Tibial nerve (tissue), 4 donors: ENCODE data around the gene PDE3B. TPM values are rescaled to one million over a fixed set of nuclear protein-coding genes. Genes with fewer than 3 reads are reported as not detected.
"Not testable (repeated sequence)": the region's sequence is repeated elsewhere in the genome, so short reads cannot be mapped to it uniquely, and the experiment has no call there.

Source experiments
- DNase-seq, 2 donors: peaks; one replicate each; pipeline ENCODE4 v3.0.0-alpha.2; 2019; ENCODE audit warnings: low spot score in 2 of 2
- H3K27ac ChIP-seq, 4 donors: fragments of 200-600 bp; sonication (generic) in 3 of 4; one replicate each; pipeline ENCODE4 v1.5.1; 2017 to 2019; ENCODE audit warnings: mild to moderate bottlenecking in 1 of 4
- H3K27me3 ChIP-seq, 2 donors: fragments of 200-600 bp; sonication (generic) in 1 of 2; one replicate each; pipeline versions ENCODE4 v1.5.1 to v1.6.0; 2017 to 2019
- H3K36me3 ChIP-seq, 3 donors: fragments of 200-600 bp; sonication (generic); one replicate each; pipeline ENCODE4 v1.5.1; 2018 to 2019
- H3K4me1 ChIP-seq, 4 donors: fragments of 200-600 bp; sonication (generic) in 3 of 4; one replicate each; pipeline ENCODE4 v1.5.1; 2017 to 2019
- H3K4me3 ChIP-seq, 4 donors: fragments of 200-600 bp; sonication (generic) in 3 of 4; one replicate each; pipeline ENCODE4 v1.5.1; 2017 to 2019; ENCODE audit warnings: mild to moderate bottlenecking in 1 of 4, moderate library complexity in 1 of 4
- H3K9me3 ChIP-seq, 4 donors: fragments of 200-600 bp; sonication (generic) in 3 of 4; one replicate each; pipeline ENCODE4 v1.5.1; 2017 to 2019
- CTCF ChIP-seq, 5 experiments: fragments of 200-600 bp in 3 of 5; fragments of 450-650 bp in 2 of 5; sonication (generic) in 3 of 5; IDR thresholded peaks; one replicate each; pipeline ENCODE4 v1.5.1; 2016 to 2019; ENCODE audit warnings: antibody characterized with exemption in 5 of 5, mild to moderate bottlenecking in 3 of 5, moderate library complexity in 2 of 5
- EP300 ChIP-seq, 2 donors: sonication (generic); formaldehyde crosslinking; IDR thresholded peaks; one replicate each; pipeline ENCODE4 v1.6.1; 2017; ENCODE audit warnings: antibody characterized with exemption in 2 of 2, mild to moderate bottlenecking in 1 of 2
- POLR2A ChIP-seq, 2 donors: fragments of 450-650 bp; IDR thresholded peaks; one replicate each; pipeline ENCODE4 v1.6.1; 2017; ENCODE audit warnings: antibody characterized with exemption in 2 of 2, mild to moderate bottlenecking in 2 of 2, moderate library complexity in 2 of 2
- WGBS, 2 donors: methylation state at CpG; one replicate each; pipeline ENCODE4 v1.1.5; 2018; 5-methylcytosine and 5-hydroxymethylcytosine counted together
- total RNA-seq, 4 donors: library from RNA; depleted of rRNA; stranded (reverse); fragments of >200 nt; gene quantifications; one replicate each; pipeline ENCODE4 v1.1.0, GENCODE V29; 2016

PDE3B gene
- total RNA-seq, 4 donors from 2014 or later = 15.3 to 39.9 (median 26.4) TPM

GRCh38 chr11:14725150-14725549 is 81.5 kb downstream of the PDE3B start:
- no peak for DNase-seq
- Histone ChIP-seq H3K27ac (no peak overlapping the region), H3K4me1 (no peaks in the 10 kb centered on the region), H3K4me3 (no peak overlapping the region), H3K9me3 (no peaks in the 10 kb centered on the region), H3K27me3 (no peaks in the 10 kb centered on the region), H3K36me3 (no peaks in the 10 kb centered on the region)
- WGBS, 2 donors = 90 to 92% methylated on average over 1 of the region's 1 CpG
- TF ChIP-seq CTCF (IDR thresholded peaks at IDR 0.05) (no peak), EP300 (IDR thresholded peaks at IDR 0.05) (no peak), POLR2A (IDR thresholded peaks at IDR 0.05) (no peak)

DNA sequence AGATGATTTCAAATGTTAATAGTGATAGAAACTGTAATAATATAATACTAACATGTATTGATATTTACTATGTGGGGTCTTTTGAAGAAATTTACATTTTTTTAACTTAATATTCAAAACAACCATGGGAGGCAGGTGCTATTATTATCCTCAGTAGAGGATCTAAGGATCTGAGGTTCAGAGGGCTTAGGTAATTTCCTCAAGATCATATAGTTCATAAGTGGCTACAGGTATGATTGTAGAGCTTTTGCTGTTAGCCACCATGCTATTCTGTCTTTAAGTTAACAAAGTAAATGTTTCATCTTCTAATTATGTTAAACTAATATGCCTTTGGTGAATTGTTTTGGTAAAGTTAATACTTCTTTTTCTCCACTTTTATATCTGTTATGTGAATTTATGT is 83.6 kb downstream of the PDE3B start:
- H3K4me1 ChIP-seq = no peaks in the 10 kb centered on the region
- no peak for DNase-seq
- no peaks in the 10 kb centered on the region for H3K9me3 ChIP-seq
- no peak overlapping the region for H3K27ac ChIP-seq
- H3K4me3 ChIP-seq = no peak overlapping the region
- no peaks in the 10 kb centered on the region for H3K27me3 ChIP-seq
- TF ChIP-seq CTCF (IDR thresholded peaks at IDR 0.05) = no peak
- TF ChIP-seq POLR2A (IDR thresholded peaks at IDR 0.05) = no peak
- no peak for TF ChIP-seq EP300 (IDR thresholded peaks at IDR 0.05)
- no peaks in the 10 kb centered on the region for H3K36me3 ChIP-seq

DNA sequence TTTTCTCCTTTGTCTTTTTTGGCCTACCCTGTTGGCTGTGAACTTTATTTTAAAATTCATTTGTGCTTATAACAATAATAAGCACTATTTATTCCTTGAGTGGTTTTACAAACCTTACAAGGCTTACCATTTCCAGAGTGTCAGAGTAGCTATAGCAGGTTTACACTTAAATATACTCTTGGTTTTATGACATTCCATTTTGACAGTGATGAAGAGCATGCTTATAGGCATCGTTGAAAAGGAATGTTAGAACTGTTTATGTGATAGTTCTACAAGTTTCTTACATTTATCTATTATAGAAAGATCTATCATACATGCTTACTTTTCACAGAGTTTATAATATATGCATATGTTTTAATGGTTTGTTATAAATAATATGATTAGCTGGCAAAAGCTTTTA is 84.1 kb downstream of the PDE3B start:
- H3K27ac ChIP-seq = no peak overlapping the region
- no peak for DNase-seq
- TF ChIP-seq CTCF (IDR thresholded peaks at IDR 0.05) (no peak), EP300 (IDR thresholded peaks at IDR 0.05) (no peak), POLR2A (IDR thresholded peaks at IDR 0.05) (no peak)

DNA sequence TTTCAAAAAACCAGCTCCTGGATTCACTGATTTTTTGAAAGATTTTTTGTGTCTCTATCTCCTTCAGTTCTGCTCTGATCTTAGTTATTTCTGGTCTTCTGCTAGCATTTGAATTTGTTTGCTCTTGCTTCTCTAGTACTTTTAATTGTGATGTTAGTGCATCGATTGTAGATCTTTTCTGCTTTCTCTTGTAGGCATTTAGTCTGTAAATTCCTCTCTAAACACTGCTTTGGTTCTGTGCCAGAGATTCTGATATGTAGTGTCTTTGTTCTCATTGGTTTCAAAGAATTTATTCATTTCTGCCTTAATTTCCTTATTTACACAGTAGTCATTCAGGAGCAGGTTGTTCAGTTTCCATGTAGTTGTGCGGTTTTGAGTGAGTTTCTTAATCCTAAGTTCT is 96.9 kb downstream of the PDE3B start:
- not testable (repeated sequence) for H3K27me3 ChIP-seq, H3K27ac ChIP-seq, H3K9me3 ChIP-seq, H3K36me3 ChIP-seq, DNase-seq, H3K4me3 ChIP-seq, H3K4me1 ChIP-seq
- 40 to 42% methylated on average over 2 of the region's 2 CpGs for WGBS, 2 donors

More for the DNA sequence above, 84.1 kb downstream of the PDE3B start:
- Histone ChIP-seq H3K4me1 (no peaks in the 10 kb centered on the region), H3K4me3 (no peak overlapping the region), H3K27me3 (no peaks in the 10 kb centered on the region), H3K9me3 (no peaks in the 10 kb centered on the region), H3K36me3 (no peaks in the 10 kb centered on the region)
- 24 to 34% methylated on average over 1 of the region's 1 CpG for WGBS, 2 donors

DNA sequence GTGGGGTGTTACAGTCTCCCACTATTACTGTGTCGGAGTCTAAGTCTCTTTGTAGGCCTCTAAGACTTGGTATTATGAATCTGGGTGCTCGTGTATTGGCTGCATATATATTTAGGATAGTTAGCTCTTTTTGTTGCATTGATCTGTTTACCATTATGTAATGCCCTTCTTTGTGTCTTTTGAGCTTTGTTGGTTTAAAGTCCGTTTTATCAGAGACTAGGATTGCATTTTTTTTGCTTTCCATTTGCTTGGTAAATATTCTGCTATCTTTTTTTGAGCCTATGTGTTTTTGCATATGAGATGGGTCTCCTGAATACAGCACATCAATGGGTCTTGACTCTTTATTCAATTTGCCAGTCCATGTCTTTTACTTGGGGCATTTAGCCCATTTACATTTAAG is 97.6 kb downstream of the PDE3B start:
- no peaks in the 10 kb centered on the region for H3K27me3 ChIP-seq
- no peak overlapping the region for H3K4me3 ChIP-seq
- H3K9me3 ChIP-seq = peaks cover 0 to 5% (median 0%) of the 10 kb centered on the region in 4 donors
- no peaks in the 10 kb centered on the region for H3K4me1 ChIP-seq
- WGBS, 2 donors = 66 to 79% methylated on average over 3 of the region's 3 CpGs
- no peaks in the 10 kb centered on the region for H3K36me3 ChIP-seq
- H3K27ac ChIP-seq = no peak overlapping the region
- no peak for TF ChIP-seq CTCF (IDR thresholded peaks at IDR 0.05)
- TF ChIP-seq EP300 (IDR thresholded peaks at IDR 0.05) = no peak
- no peak for TF ChIP-seq POLR2A (IDR thresholded peaks at IDR 0.05)
- no peak for DNase-seq
